HEK293 (cell line): Measurements from ENCODE around the gene OR10A3.

Experiments used
- CTCF ChIA-PET: fragments of 350-600 bp; formaldehyde crosslinking; extraction: SDS; loops from one replicate; lab custom pipeline; 2021; ENCODE audit warnings: antibody characterized with exemption; lab: Yijun Ruan, JAX
- POLR2A ChIA-PET: fragments of 300-600 bp; formaldehyde crosslinking; extraction: SDS; loops from one replicate; lab custom pipeline; 2020; ENCODE audit warnings: antibody characterized with exemption, inconsistent platforms; lab: Yijun Ruan, JAX
- H3K27ac ChIP-seq: fragments of 200-500 bp; sonication (Bioruptor generic); 2 replicates; pipeline ENCODE4 v1.5.1; 2014; ENCODE audit warnings: low read depth, low read length, control low read depth, inconsistent platforms; ENCODE audit errors: extremely low read depth
- H3K36me3 ChIP-seq, 2 experiments: fragments of 200-500 bp in 1 of 2; sonication (Bioruptor generic) in 1 of 2; 1 replicate in 1 of 2; 2 replicates in 1 of 2; pipeline ENCODE4 v1.5.1; 2014 to 2017; ENCODE audit warnings: inconsistent platforms in 2 of 2, low read length in 2 of 2; ENCODE audit not compliant: control insufficient read depth in 2 of 2, insufficient read depth in 1 of 2
- H3K4me1 ChIP-seq: fragments of 200-500 bp; sonication (Bioruptor generic); 2 replicates; pipeline ENCODE4 v1.5.1; 2014; ENCODE audit warnings: mild to moderate bottlenecking, low read length, inconsistent platforms; ENCODE audit not compliant: control insufficient read depth, insufficient read depth
- H3K4me3 ChIP-seq: 2 replicates; pipeline ENCODE4 v1.5.1; 2011; ENCODE audit warnings: low read depth, mild to moderate bottlenecking, control low read depth, low read length, moderate library complexity
- H3K9me3 ChIP-seq: fragments of 200-500 bp; sonication (Bioruptor generic); 2 replicates; pipeline ENCODE4 v1.5.1; 2014; ENCODE audit warnings: low read depth, low read length, inconsistent platforms; ENCODE audit not compliant: control insufficient read depth, insufficient read depth
- KLF1 ChIP-seq: fragments of 450-650 bp; formaldehyde crosslinking; IDR thresholded peaks from 2 replicates; pipeline ENCODE4 v1.5.1; 2016; ENCODE audit warnings: missing biosample characterization, missing genetic modification characterization
- OSR2 ChIP-seq: fragments of 450-650 bp; formaldehyde crosslinking; IDR thresholded peaks from 2 replicates; pipeline ENCODE4 v1.5.1; 2016; ENCODE audit warnings: missing biosample characterization, missing genetic modification characterization
- PRDM4 ChIP-seq: fragments of 450-650 bp; formaldehyde crosslinking; IDR thresholded peaks from 2 replicates; pipeline ENCODE4 v1.5.1; 2017; ENCODE audit warnings: missing biosample characterization, missing genetic modification characterization
- SCRT2 ChIP-seq: fragments of 450-650 bp; formaldehyde crosslinking; IDR thresholded peaks from 2 replicates; pipeline ENCODE4 v1.5.1; 2016; ENCODE audit warnings: missing biosample characterization, missing genetic modification characterization
- SETDB1 ChIP-seq: IDR thresholded peaks from one replicate; pipeline ENCODE4 v1.6.1; 2017; ENCODE audit warnings: mild to moderate bottlenecking, low read length, moderate library complexity, mixed read lengths; ENCODE audit not compliant: insufficient read length
- TRIM28 ChIP-seq: IDR thresholded peaks from 2 replicates; pipeline ENCODE4 v1.6.1; 2011; ENCODE audit warnings: low read length, control low read depth, borderline replicate concordance
- YY1 ChIP-seq: fragments of 450-650 bp; formaldehyde crosslinking; IDR thresholded peaks from 2 replicates; pipeline ENCODE4 v1.5.1; 2018; ENCODE audit warnings: missing biosample characterization, missing genetic modification characterization
- ZBTB26 ChIP-seq: fragments of 450-650 bp; formaldehyde crosslinking; optimal IDR thresholded peaks from 2 replicates; pipeline ENCODE3; 2016; ENCODE audit warnings: missing biosample characterization, mild to moderate bottlenecking, missing genetic modification characterization
- ZBTB48 ChIP-seq: fragments of 450-650 bp; formaldehyde crosslinking; IDR thresholded peaks from 2 replicates; pipeline ENCODE4 v1.5.1; 2016; ENCODE audit warnings: missing biosample characterization, missing genetic modification characterization
- ZFP37 ChIP-seq: fragments of 450-650 bp; formaldehyde crosslinking; IDR thresholded peaks from 2 replicates; pipeline ENCODE4 v1.5.1; 2016; ENCODE audit warnings: missing biosample characterization, missing genetic modification characterization
- ZNF138 ChIP-seq: fragments of 450-650 bp; formaldehyde crosslinking; IDR thresholded peaks from 2 replicates; pipeline ENCODE4 v1.5.1; 2016; ENCODE audit warnings: missing biosample characterization, missing genetic modification characterization, borderline replicate concordance
- ZNF239 ChIP-seq: fragments of 450-650 bp; formaldehyde crosslinking; IDR thresholded peaks from 2 replicates; pipeline ENCODE4 v1.5.1; 2016; ENCODE audit warnings: missing biosample characterization, missing genetic modification characterization
- ZNF433 ChIP-seq: fragments of 450-650 bp; formaldehyde crosslinking; IDR thresholded peaks from 2 replicates; pipeline ENCODE4 v1.5.1; 2016; ENCODE audit warnings: missing biosample characterization, missing genetic modification characterization, low read depth
- ZNF510 ChIP-seq: fragments of 450-650 bp; formaldehyde crosslinking; IDR thresholded peaks from 2 replicates; pipeline ENCODE4 v1.5.1; 2018; ENCODE audit warnings: mild to moderate bottlenecking, missing genetic modification characterization, missing biosample characterization; ENCODE audit not compliant: insufficient replicate concordance
- ZNF544 ChIP-seq: fragments of 450-650 bp; formaldehyde crosslinking; IDR thresholded peaks from 2 replicates; pipeline ENCODE4 v1.5.0; 2017; ENCODE audit warnings: missing biosample characterization, missing genetic modification characterization
- ZNF561 ChIP-seq: fragments of 450-650 bp; IDR thresholded peaks from 2 replicates; pipeline ENCODE4 v1.5.1; 2018; ENCODE audit warnings: missing biosample characterization, missing genetic modification characterization, borderline replicate concordance
- ZNF626 ChIP-seq: fragments of 450-650 bp; sonication (Bioruptor Pico); formaldehyde crosslinking; IDR thresholded peaks from 2 replicates; pipeline ENCODE4 v1.5.1; 2018; ENCODE audit warnings: missing biosample characterization, missing genetic modification characterization, inconsistent platforms
- ZNF629 ChIP-seq: fragments of 450-650 bp; formaldehyde crosslinking; IDR thresholded peaks from 2 replicates; pipeline ENCODE4 v1.5.1; 2017; ENCODE audit warnings: missing biosample characterization, missing genetic modification characterization
- ZNF692 ChIP-seq: fragments of 450-650 bp; formaldehyde crosslinking; IDR thresholded peaks from 2 replicates; pipeline ENCODE4 v1.5.1; 2016; ENCODE audit warnings: missing biosample characterization, missing genetic modification characterization
- ZNF768 ChIP-seq: fragments of 450-650 bp; formaldehyde crosslinking; IDR thresholded peaks from 2 replicates; pipeline ENCODE4 v1.5.1; 2018; ENCODE audit warnings: missing biosample characterization, mild to moderate bottlenecking, missing genetic modification characterization
- ZNF777 ChIP-seq: fragments of 450-650 bp; formaldehyde crosslinking; IDR thresholded peaks from 2 replicates; pipeline ENCODE4 v1.5.1; 2017; ENCODE audit warnings: missing biosample characterization, missing genetic modification characterization, borderline replicate concordance
- TF ChIP-seq, protein P1 (sequence below): fragments of 450-650 bp; formaldehyde crosslinking; IDR thresholded peaks from 2 replicates; pipeline ENCODE4 v1.5.1; 2016; ENCODE audit warnings: missing biosample characterization, missing genetic modification characterization

OR10A3 gene

DNA sequence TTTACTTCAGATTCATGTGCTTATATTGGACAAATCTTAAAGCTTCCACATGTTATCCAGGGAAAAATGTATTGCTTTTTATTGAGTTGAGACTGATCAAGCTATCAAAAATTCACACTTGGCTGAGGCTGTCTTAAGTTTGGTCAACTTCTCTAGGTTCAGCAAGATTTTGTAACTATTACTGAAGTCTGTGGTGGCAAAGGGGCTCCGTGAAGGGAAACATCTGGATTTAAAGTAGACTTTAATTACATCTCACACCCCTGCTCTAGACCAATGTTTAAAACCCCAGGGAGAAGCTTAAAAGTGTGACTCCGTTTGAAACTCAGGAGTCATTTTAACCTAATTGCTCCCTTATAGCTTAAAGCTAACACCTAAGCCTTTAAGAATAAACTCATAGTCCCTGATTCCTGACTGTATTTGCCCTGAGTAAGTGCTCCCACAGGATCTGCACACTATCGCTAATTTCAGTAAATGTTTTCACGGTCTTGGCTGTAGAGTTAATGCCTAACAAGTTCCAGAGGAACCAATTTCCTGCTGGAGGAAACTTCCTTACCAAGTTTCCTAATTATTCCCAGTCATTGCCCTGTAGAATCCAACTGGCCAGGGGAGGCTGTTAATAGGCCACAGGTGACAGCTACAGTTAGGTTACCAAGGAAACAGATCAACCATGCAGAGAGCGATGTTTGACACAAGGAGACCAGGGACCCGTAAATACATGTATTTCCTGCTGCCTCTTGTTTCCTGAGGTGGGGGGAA lies 50.9 kb downstream of the OR10A3 start:
- Histone ChIP-seq H3K4me1 (no peaks in the 10 kb centered on the region), H3K27ac (no peak overlapping the region), H3K9me3 (no peaks in the 10 kb centered on the region), H3K4me3 (no peak overlapping the region), H3K36me3 (no peaks in the 10 kb centered on the region)
- no peak for TF ChIP-seq ZNF692
- no peak for TF ChIP-seq ZNF239
- no peak for TF ChIP-seq ZNF433 (tag by site-specific recombination)
- no peak for TF ChIP-seq ZNF510 (tag by site-specific recombination)
- no peak for TF ChIP-seq ZNF561 (tag by site-specific recombination)
- TF ChIP-seq ZBTB26 (tag by site-specific recombination) = no peak
- no peak for TF ChIP-seq OSR2
- ChIA-PET CTCF (interaction anchor here (0.8 to 6.8 kb wide), 4 partner anchors 9 to 209 kb away, joined by 3 to 85 read pairs (median 11); partner anchors contain the start of gene EIF3F), POLR2A (no interaction called here)

DNA sequence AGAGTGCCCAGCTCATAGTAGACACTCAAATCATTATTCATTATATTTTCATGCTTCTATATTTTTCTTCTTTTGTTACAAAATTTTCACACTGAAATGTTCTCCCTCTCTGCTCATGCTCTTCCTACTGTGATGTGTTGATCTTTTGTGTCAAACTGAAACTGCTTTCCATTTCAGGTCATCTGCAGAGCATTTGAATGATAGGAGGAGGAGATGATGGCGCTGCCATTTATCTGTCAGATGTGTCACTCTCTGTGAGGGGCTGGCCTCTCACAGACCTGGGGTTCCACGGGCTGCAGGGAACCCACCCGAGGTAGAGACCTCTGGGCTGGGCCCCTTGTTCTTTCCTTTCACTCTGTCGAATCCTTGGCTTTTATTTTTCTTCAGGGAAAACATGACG lies 51.5 kb downstream of the OR10A3 start:
- no peaks in the 10 kb centered on the region for H3K36me3 ChIP-seq
- H3K9me3 ChIP-seq = no peaks in the 10 kb centered on the region
- CTCF ChIA-PET = interaction anchor here (0.8 to 6.8 kb wide), 4 partner anchors 9 to 210 kb away, joined by 3 to 85 read pairs (median 11); partner anchors contain the start of gene EIF3F
- H3K4me3 ChIP-seq = no peak overlapping the region
- TF ChIP-seq ZNF626 (tag by site-specific recombination) (no peak), TRIM28 (no peak), ZNF138 (tag by site-specific recombination) (no peak), PRDM4 (no peak), ZFP37 (tag by site-specific recombination) (no peak), KLF1 (tag by site-specific recombination) (no peak), ZNF777 (tag by site-specific recombination) (no peak), ZNF768 (tag by site-specific recombination) (no peak), SCRT2 (tag by site-specific recombination) (no peak), ZNF629 (tag by site-specific recombination) (no peak), ZBTB48 (tag by site-specific recombination) (no peak), SETDB1 (no peak), ZNF544 (tag by site-specific recombination) (no peak), YY1 (tag by site-specific recombination) (no peak)
- TF ChIP-seq, protein P1, sequence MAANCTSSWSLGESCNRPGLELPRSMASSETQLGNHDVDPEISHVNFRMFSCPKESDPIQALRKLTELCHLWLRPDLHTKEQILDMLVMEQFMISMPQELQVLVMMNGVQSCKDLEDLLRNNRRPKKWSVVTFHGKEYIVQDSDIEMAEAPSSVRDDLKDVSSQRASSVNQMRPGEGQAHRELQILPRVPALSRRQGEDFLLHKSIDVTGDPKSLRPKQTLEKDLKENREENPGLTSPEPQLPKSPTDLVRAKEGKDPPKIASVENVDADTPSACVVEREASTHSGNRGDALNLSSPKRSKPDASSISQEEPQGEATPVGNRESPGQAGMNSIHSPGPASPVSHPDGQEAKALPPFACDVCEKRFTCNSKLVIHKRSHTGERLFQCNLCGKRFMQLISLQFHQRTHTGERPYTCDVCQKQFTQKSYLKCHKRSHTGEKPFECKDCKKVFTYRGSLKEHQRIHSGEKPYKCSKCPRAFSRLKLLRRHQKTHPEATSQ (tag by site-specific recombination) = no peak
- H3K4me1 ChIP-seq = no peaks in the 10 kb centered on the region
- H3K27ac ChIP-seq = no peak overlapping the region
- POLR2A ChIA-PET = no interaction called here
